NB4 (cell line): ENCODE results near the gene TMPRSS2.

ENCODE experiments used
- DNase-seq: peaks from one replicate; pipeline ENCODE4 v3.0.0; 2010; ENCODE audit warnings: low read depth
- H3K4me3 ChIP-seq: one replicate; pipeline ENCODE4 v1.5.1; 2011; ENCODE audit warnings: mild to moderate bottlenecking, low read depth, low read length, moderate library complexity
- MYC ChIP-seq: IDR thresholded peaks from 2 replicates; pipeline ENCODE4 v1.6.1; 2011; ENCODE audit warnings: low read depth, low read length
- POLR2A ChIP-seq: IDR thresholded peaks from 2 replicates; pipeline ENCODE4 v1.6.1; 2011; ENCODE audit warnings: mild to moderate bottlenecking; ENCODE audit not compliant: insufficient read length; ENCODE audit errors: extremely low read depth
- TF ChIP-seq, protein P1 (sequence below): IDR thresholded peaks from 2 replicates; pipeline ENCODE4 v1.6.1; 2011; ENCODE audit warnings: low read depth, low read length
- TF ChIP-seq, protein P2 (sequence below): IDR thresholded peaks from one replicate; pipeline ENCODE4 v1.5.1; 2012; ENCODE audit warnings: low read depth, low read length

TMPRSS2 gene

DNA sequence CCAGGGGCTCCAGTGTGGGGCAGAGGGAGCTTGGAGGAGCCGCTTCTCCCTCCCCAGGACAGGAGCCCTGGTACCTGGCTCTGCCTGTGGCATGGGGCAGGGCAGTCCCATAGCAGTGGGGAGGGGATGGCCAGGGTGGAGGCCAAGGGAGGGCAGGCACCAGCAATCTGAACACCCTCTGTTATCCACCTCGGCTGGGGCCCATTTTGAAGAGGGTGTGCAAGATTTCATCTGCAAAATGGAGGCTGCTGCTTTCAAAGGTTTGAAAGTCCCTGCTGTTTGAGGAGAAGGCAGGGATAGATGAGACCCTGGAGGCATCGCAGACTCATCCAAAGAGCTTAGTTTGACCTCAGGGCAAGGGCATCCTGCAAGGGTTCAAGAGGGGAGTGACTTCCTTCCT lies 15.2 kb upstream of the TMPRSS2 start:
- H3K4me3 ChIP-seq, result no peak overlapping the region
- TF ChIP-seq, protein P1, sequence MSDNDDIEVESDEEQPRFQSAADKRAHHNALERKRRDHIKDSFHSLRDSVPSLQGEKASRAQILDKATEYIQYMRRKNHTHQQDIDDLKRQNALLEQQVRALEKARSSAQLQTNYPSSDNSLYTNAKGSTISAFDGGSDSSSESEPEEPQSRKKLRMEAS, result no peak
- TF ChIP-seq, protein P2, sequence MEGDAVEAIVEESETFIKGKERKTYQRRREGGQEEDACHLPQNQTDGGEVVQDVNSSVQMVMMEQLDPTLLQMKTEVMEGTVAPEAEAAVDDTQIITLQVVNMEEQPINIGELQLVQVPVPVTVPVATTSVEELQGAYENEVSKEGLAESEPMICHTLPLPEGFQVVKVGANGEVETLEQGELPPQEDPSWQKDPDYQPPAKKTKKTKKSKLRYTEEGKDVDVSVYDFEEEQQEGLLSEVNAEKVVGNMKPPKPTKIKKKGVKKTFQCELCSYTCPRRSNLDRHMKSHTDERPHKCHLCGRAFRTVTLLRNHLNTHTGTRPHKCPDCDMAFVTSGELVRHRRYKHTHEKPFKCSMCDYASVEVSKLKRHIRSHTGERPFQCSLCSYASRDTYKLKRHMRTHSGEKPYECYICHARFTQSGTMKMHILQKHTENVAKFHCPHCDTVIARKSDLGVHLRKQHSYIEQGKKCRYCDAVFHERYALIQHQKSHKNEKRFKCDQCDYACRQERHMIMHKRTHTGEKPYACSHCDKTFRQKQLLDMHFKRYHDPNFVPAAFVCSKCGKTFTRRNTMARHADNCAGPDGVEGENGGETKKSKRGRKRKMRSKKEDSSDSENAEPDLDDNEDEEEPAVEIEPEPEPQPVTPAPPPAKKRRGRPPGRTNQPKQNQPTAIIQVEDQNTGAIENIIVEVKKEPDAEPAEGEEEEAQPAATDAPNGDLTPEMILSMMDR, result no peak
- no peak for TF ChIP-seq MYC
- TF ChIP-seq POLR2A, result no peak
- no peak for DNase-seq

DNA sequence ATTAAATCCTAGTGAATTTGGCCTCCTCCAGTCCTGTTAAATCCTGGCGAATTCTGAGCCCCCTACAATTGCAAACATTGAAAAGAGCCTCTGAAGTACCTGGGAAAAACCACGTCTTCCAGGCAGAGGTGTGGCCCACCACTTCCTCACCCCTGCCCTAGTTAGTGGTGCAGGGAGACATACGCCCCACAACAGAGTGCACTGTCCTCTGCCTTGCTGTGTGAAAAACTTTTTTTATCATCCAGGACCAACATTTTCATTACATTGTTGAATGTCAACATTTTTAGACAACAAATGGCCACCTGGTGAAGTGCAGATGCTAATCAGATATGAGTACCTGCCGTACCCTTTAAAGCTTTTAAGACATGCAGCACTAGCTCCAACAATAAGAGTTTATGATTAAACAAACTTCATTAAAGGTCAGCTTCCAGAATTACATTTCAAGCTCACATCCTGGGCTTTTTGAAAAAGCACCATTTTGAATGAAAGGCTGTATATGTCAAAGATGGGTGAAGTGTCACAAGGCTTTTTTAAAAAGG lies 13.6 kb upstream of the TMPRSS2 start:
- DNase-seq, result no peak
- no peak overlapping the region for H3K4me3 ChIP-seq
- no peak for TF ChIP-seq MYC
- TF ChIP-seq, protein P1, result no peak
- TF ChIP-seq, protein P2, result no peak
- no peak for TF ChIP-seq POLR2A

DNA sequence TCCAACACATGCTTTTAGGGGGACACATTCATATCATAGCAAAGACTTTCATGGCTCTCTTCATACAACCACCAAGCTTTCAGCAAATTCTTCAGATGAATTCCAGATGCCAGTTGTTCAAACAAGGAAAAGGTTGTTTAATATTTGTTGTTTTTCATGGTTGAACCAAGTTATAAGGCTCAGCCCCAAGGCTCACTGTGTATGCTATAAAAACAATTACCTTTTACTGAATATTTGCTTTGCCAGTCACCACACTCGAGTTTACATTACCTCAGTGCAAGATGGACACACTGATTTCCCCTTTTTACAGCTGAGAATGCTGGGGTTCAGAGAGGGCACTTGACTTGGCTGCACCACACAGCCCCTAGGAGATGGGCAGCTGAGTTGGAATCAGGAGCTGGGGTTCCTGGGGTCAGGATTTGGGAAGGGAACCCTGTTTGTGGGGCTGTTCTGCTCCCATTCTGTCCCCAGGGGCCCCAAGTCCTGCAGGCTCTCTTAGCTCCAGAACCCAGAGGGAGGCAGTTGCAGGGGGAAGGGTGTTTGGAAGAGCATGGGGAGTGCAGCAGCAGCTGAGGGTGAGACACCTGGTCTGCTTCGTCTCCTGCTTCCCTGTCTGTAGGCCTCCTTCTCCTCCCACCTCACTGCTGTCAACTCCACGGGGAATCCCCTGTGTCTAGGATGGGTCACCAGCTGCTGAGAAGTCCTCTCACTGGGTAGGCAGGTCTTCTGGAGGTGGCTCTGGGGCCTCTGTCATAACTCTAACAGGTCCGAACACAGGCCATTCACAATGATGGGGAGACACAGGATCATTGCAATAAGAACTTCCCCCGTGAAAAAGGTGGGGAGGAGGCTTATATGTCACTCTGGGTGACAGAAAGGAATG lies 12.8 kb upstream of the TMPRSS2 start:
- no peak overlapping the region for H3K4me3 ChIP-seq
- DNase-seq, result no peak
- TF ChIP-seq POLR2A, result no peak
- TF ChIP-seq, protein P2, result no peak

DNA sequence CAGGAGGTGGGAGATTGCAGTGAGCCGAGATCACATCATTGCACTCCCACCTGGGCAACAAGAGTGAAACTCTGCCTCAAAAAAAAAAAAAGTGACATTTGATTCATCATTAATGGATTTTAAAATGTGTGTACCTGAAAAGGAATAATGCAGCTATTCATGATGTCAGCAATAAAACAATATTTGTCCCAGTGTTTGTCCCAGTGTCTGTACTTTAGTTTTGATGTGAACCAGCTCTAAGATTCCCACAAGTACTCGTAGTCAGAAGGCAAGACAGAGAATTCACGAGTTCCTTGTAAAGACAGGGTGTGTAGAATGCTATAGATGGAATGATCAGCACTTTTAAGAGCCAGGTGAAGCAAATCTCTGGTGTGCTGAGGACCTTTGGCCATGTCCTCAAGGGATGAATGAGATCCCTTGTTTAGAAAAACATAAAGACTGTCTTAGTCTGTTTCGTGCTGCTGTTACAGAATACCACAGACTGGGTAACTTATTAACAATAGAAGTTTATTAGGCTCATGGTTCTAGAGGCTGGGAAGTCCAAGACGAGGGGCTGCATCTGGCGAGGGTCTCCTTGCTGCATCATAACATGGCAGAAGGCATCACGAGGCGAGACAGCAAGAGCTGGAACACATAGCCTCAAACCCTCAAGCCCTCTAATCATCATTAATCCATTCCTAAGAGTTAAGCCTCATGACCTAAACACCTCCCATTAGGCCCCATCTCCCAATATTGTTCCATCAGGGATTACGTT lies 12.0 kb upstream of the TMPRSS2 start:
- no peak for DNase-seq
- TF ChIP-seq, protein P2, result no peak
- TF ChIP-seq MYC (no peak), POLR2A (no peak)
- TF ChIP-seq, protein P1, result no peak
- H3K4me3 ChIP-seq, result no peak overlapping the region

DNA sequence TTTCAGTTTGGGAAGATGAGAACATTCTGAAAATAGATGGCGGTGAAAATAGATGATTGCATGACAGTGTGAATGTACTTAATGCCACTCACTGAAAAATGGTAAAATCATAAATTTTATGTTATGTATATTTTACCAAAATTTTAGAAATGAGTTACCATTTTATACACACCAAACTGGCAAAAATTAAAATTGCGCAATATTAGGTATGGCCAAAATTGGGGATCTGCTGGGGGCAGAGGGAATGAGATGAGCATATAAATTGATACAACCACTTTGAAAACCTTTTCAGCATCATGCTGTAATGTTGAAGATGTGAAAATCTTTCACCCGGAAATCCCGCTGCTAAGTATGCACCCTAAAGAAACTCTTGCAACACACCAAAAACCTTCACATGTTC lies 10.8 kb upstream of the TMPRSS2 start:
- H3K4me3 ChIP-seq, result no peak overlapping the region
- TF ChIP-seq, protein P1, result no peak
- TF ChIP-seq, protein P2, result no peak
- TF ChIP-seq MYC (no peak), POLR2A (no peak)
- no peak for DNase-seq
